Panc1 (cell line): ENCODE measurements around the gene SPINT1. TPM values are rescaled to one million over a fixed set of nuclear protein-coding genes. Genes with fewer than 3 reads are reported as not detected.

Experiments used
- ATAC-seq: fragments of 200-7000 bp; cut with Tn5 transposase; 2 replicates; pipeline ENCODE4 v1.9.1; 2020; ENCODE audit warnings: mild to moderate bottlenecking, moderate library complexity
- BruUV-seq: library from RNA; stranded (reverse); fragments of 400-500 nt; replicated peaks from 2 replicates; lab custom pipeline; 2021; lab: Mats Ljungman, UMichigan
- CTCF ChIA-PET: fragments of 300-600 bp; sonication (Branson Sonifier 250); formaldehyde crosslinking; loops from one replicate; lab custom pipeline; 2022; ENCODE audit warnings: antibody characterized with exemption; lab: Charles Lee
- POLR2A ChIA-PET: fragments of 300-600 bp; sonication (Branson Sonifier 250); formaldehyde crosslinking; loops from one replicate; lab custom pipeline; 2022; ENCODE audit warnings: antibody characterized with exemption; lab: Charles Lee
- DNase-seq: peaks from one replicate; pipeline ENCODE4 v3.0.0-alpha.2; 2010; ENCODE audit warnings: low read depth, low spot score
- H3K27ac ChIP-seq: 2 replicates; pipeline ENCODE4 v1.5.1; 2011; ENCODE audit warnings: mild to moderate bottlenecking, low read length, inconsistent platforms
- H3K27me3 ChIP-seq: fragments of 200-500 bp; sonication (Bioruptor generic); 2 replicates; pipeline ENCODE4 v1.6.0; 2014; ENCODE audit warnings: low read length, inconsistent platforms; ENCODE audit not compliant: control insufficient read depth, insufficient read depth
- H3K36me3 ChIP-seq: fragments of 200-500 bp; sonication (Bioruptor generic); 2 replicates; pipeline ENCODE4 v1.5.1; 2014; ENCODE audit warnings: inconsistent platforms, mild to moderate bottlenecking, low read length, moderate library complexity; ENCODE audit not compliant: control insufficient read depth, insufficient read depth
- H3K4me1 ChIP-seq: 2 replicates; pipeline ENCODE4 v1.5.1; 2011; ENCODE audit warnings: inconsistent platforms, mild to moderate bottlenecking, low read length, moderate library complexity; ENCODE audit not compliant: control insufficient read depth, insufficient read depth
- H3K4me3 ChIP-seq, 2 experiments: 2 replicates each; pipeline ENCODE4 v1.5.1; 2011 to 2012; ENCODE audit warnings: low read depth in 2 of 2, low read length in 2 of 2, mild to moderate bottlenecking in 2 of 2, inconsistent platforms in 1 of 2, moderate library complexity in 1 of 2
- H3K9me3 ChIP-seq: fragments of 200-500 bp; sonication (Bioruptor generic); 2 replicates; pipeline ENCODE4 v1.5.1; 2014; ENCODE audit warnings: low read depth, mild to moderate bottlenecking, inconsistent platforms, low read length, moderate library complexity; ENCODE audit not compliant: control insufficient read depth, insufficient read depth
- POLR2AphosphoS5 ChIP-seq: IDR thresholded peaks from 2 replicates; pipeline ENCODE4 v1.6.1; 2012; ENCODE audit warnings: mild to moderate bottlenecking, low read depth, low read length, moderate library complexity
- SIN3A ChIP-seq: IDR thresholded peaks from 2 replicates; pipeline ENCODE4 v1.6.1; 2012; ENCODE audit warnings: low read depth, mild to moderate bottlenecking, low read length, moderate library complexity, borderline replicate concordance; ENCODE audit not compliant: insufficient read depth
- TCF7L2 ChIP-seq: IDR thresholded peaks from 2 replicates; pipeline ENCODE4 v1.6.1; 2011; ENCODE audit warnings: mild to moderate bottlenecking, low read depth, low read length, inconsistent platforms
- in situ Hi-C: cut with HindIII; loops from 2 replicates; pipeline ENCODE4 v1.10.0; 2016; ENCODE audit warnings: low sequenced_read_pairs, low pct_unique_long_range_greater_than_20kb
- intact Hi-C: fragments of 100-400 bp; cut with micrococcal nuclease; formaldehyde crosslinking; loops from one replicate; pipeline ENCODE4 v1.10.0; 2022; ENCODE audit not compliant: unreplicated experiment
- total RNA-seq: library from RNA; stranded (reverse); gene quantifications from one replicate; pipeline ENCODE4 v1.2.1, GENCODE V29; 2021; ENCODE audit not compliant: unreplicated experiment
- TF ChIP-seq, protein P1 (sequence below), 2 experiments: IDR thresholded peaks; 2 replicates each; pipeline ENCODE4 v1.6.1; 2011 to 2012; ENCODE audit warnings: low read depth in 2 of 2, control low read depth in 1 of 2, low read length in 1 of 2, mild to moderate bottlenecking in 1 of 2, moderate library complexity in 1 of 2; ENCODE audit not compliant: insufficient read depth in 1 of 2
- TF ChIP-seq, protein P2 (sequence below): fragments of 450-650 bp; IDR thresholded peaks from 2 replicates; pipeline ENCODE4 v1.5.1; 2017; ENCODE audit warnings: mild to moderate bottlenecking

SPINT1 gene
- total RNA-seq, 1 experiment from 2014 or later = 32.7 TPM

DNA sequence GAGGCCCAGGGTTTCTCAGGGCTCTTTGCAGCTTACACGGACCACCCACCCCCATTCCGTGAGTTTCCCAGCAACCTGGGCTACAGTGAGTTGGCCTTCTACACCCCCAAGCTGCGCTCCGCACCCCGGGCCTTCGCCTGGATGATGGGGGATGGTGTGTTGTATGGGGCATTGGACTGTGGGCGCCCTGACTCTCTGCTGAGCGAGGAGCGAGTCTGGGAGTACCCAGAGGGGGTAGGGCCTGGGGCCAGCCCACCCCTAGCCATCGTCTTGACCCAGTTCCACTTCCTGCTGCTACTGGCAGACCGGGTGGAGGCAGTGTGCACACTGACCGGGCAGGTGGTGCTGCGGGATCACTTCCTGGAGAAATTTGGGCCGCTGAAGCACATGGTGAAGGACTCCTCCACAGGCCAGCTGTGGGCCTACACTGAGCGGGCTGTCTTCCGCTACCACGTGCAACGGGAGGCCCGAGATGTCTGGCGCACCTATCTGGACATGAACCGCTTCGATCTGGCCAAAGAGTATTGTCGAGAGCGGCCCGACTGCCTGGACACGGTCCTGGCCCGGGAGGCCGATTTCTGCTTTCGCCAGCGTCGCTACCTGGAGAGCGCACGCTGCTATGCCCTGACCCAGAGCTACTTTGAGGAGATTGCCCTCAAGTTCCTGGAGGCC, 55.8 kb downstream of the SPINT1 start:
- Histone ChIP-seq H3K27me3 (no peaks in the 10 kb centered on the region), H3K27ac (no peak overlapping the region), H3K4me1 (peaks cover 8% of the 10 kb centered on the region), H3K9me3 (no peaks in the 10 kb centered on the region), H3K36me3 (peaks cover 5% of the 10 kb centered on the region), H3K4me3 (no peak overlapping the region)
- ATAC-seq = no peak
- intact Hi-C loops = no loop called here
- TF ChIP-seq, protein P1, sequence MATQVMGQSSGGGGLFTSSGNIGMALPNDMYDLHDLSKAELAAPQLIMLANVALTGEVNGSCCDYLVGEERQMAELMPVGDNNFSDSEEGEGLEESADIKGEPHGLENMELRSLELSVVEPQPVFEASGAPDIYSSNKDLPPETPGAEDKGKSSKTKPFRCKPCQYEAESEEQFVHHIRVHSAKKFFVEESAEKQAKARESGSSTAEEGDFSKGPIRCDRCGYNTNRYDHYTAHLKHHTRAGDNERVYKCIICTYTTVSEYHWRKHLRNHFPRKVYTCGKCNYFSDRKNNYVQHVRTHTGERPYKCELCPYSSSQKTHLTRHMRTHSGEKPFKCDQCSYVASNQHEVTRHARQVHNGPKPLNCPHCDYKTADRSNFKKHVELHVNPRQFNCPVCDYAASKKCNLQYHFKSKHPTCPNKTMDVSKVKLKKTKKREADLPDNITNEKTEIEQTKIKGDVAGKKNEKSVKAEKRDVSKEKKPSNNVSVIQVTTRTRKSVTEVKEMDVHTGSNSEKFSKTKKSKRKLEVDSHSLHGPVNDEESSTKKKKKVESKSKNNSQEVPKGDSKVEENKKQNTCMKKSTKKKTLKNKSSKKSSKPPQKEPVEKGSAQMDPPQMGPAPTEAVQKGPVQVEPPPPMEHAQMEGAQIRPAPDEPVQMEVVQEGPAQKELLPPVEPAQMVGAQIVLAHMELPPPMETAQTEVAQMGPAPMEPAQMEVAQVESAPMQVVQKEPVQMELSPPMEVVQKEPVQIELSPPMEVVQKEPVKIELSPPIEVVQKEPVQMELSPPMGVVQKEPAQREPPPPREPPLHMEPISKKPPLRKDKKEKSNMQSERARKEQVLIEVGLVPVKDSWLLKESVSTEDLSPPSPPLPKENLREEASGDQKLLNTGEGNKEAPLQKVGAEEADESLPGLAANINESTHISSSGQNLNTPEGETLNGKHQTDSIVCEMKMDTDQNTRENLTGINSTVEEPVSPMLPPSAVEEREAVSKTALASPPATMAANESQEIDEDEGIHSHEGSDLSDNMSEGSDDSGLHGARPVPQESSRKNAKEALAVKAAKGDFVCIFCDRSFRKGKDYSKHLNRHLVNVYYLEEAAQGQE (IDR thresholded peaks at IDR 0.05; ENCODE audit: insufficient read depth in 1 of 2, low read depth in 2 of 2, low read length in 1 of 2) = no peak
- TF ChIP-seq SIN3A (no peak), TCF7L2 (no peak), POLR2AphosphoS5 (no peak)
- TF ChIP-seq, protein P2, sequence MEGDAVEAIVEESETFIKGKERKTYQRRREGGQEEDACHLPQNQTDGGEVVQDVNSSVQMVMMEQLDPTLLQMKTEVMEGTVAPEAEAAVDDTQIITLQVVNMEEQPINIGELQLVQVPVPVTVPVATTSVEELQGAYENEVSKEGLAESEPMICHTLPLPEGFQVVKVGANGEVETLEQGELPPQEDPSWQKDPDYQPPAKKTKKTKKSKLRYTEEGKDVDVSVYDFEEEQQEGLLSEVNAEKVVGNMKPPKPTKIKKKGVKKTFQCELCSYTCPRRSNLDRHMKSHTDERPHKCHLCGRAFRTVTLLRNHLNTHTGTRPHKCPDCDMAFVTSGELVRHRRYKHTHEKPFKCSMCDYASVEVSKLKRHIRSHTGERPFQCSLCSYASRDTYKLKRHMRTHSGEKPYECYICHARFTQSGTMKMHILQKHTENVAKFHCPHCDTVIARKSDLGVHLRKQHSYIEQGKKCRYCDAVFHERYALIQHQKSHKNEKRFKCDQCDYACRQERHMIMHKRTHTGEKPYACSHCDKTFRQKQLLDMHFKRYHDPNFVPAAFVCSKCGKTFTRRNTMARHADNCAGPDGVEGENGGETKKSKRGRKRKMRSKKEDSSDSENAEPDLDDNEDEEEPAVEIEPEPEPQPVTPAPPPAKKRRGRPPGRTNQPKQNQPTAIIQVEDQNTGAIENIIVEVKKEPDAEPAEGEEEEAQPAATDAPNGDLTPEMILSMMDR = no peak
- in situ Hi-C loops = no loop called here
- no TSS peak for BruUV-seq
- no peak for DNase-seq
- POLR2A ChIA-PET = interaction anchor here (0.5 kb wide), 2 partner anchors 97 to 173 kb away, joined by 7 to 10 read pairs; no protein-coding TSS in a partner anchor
- CTCF ChIA-PET = interaction anchor here (0.8 kb wide), 1 partner anchor 42 kb away, joined by 3 read pairs; no protein-coding TSS in a partner anchor

DNA sequence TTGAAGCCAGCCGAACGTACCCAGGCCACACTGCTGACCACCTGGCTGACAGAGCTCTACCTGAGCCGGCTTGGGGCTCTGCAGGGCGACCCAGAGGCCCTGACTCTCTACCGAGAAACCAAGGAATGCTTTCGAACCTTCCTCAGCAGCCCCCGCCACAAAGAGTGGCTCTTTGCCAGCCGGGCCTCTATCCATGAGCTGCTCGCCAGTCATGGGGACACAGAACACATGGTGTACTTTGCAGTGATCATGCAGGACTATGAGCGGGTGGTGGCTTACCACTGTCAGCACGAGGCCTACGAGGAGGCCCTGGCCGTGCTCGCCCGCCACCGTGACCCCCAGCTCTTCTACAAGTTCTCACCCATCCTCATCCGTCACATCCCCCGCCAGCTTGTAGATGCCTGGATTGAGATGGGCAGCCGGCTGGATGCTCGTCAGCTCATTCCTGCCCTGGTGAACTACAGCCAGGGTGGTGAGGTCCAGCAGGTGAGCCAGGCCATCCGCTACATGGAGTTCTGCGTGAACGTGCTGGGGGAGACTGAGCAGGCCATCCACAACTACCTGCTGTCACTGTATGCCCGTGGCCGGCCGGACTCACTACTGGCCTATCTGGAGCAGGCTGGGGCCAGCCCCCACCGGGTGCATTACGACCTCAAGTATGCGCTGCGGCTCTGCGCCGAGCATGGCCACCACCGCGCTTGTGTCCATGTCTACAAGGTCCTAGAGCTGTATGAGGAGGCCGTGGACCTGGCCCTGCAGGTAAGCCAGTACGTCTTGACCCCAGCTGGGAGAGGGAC, 56.6 kb downstream of the SPINT1 start:
- DNase-seq (no peak), ATAC-seq (no peak)
- in situ Hi-C loops = no loop called here
- ChIA-PET POLR2A (interaction anchor here (0.5 kb wide), 1 partner anchor 98 kb away, joined by 7 read pairs; no protein-coding TSS in a partner anchor), CTCF (interaction anchor here (0.7 to 0.8 kb wide), 2 partner anchors 41 to 131 kb away, joined by 3 read pairs; no protein-coding TSS in a partner anchor)
- Histone ChIP-seq H3K9me3 (no peaks in the 10 kb centered on the region), H3K4me3 (no peak overlapping the region), H3K4me1 (peaks cover 7% of the 10 kb centered on the region), H3K27ac (no peak overlapping the region), H3K36me3 (peaks cover 5% of the 10 kb centered on the region), H3K27me3 (no peaks in the 10 kb centered on the region)
- BruUV-seq = no TSS peak
- intact Hi-C loops = no loop called here
- TF ChIP-seq POLR2AphosphoS5 = no peak
- TF ChIP-seq, protein P1 (IDR thresholded peaks at IDR 0.05; ENCODE audit: insufficient read depth in 1 of 2, low read depth in 2 of 2, low read length in 1 of 2) = no peak
- no peak for TF ChIP-seq SIN3A
- TF ChIP-seq TCF7L2 = no peak
- TF ChIP-seq, protein P2 = no peak
